ENCODE data around the gene CCDC150.
"Not testable (repeated sequence)": the region's sequence is repeated elsewhere in the genome, so short reads cannot be mapped to it uniquely, and the experiment has no call there.

Gene CCDC150

GRCh38 chr2:196718419-196719109 lies 79.0 kb downstream of the CCDC150 start:
- no peak for ATAC-seq

- no peak for ATAC-seq
These were observed 79.8 kb downstream of the CCDC150 start for GRCh38 chr2:196719110-196719872.

GRCh38 chr2:196723571-196723970 lies 84.1 kb downstream of the CCDC150 start:
- no peak for ATAC-seq

DNA sequence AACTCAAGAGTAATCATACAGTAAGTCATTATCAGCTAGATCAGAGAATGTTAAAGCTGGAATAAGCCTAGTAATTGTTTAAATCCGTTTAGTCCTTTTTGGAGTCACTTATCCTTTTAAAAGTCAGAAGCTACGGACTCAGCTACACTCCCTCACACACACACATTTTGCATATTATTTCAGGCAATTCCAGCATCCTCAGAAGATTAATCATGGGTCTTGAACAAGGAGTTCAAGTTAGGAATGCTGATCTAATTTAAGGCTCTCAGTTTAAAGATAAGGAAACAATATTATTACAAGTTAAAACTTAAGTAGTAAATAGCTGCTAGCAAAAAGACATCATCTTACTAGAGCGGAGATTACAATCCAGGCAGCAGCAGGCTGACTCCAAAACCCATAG lies 85.7 kb downstream of the CCDC150 start:
- no peak for ATAC-seq

DNA sequence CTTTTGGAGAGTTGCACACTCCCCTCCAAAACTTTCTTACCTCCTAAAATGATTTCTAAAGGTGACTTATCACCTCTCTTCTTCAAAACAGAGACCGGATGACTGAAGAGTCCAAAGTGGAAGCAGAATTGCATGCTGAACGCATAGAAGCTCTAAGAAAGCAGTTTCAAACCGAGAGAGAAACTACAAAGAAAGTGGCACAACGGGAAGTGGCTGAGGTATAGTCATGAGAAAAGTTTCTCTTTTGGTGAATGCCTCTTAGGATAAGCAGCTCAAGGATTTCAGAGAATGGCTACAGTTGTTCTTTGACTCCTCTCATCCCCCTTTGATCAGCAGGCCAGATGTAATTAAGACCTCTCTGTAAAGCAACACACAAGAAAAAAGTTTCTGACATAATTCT lies 86.4 kb downstream of the CCDC150 start:
- ATAC-seq: peak; percentile 38 to 43

- ATAC-seq: no peak
These were observed 89.9 kb downstream of the CCDC150 start for GRCh38 chr2:196729418-196729817.

- ATAC-seq: not testable (repeated sequence)
These were observed 97.1 kb downstream of the CCDC150 start for GRCh38 chr2:196736646-196737045.

GRCh38 chr2:196737046-196737445 lies 97.5 kb downstream of the CCDC150 start:
- ATAC-seq: no peak

DNA sequence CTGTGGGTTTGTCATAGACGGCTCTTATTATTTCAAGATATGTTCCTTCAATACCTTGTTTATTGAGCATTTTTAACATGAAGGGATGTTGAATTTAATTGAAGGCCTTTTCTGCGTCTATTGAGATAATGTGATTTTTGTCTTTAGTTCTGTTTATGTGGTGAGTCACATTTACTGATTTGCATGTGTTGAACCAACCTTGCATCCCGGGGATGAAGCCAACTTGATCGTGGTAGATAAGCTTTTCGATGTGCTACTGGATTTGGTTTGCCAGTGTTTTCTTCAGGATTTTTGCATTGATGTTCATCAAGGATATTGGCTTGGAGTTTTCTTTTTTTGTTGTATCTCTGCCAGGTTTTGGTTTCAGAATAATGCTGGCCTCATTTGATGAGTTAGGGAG lies 99.5 kb downstream of the CCDC150 start:
- no peak for ATAC-seq

GRCh38 chr2:196742216-196742615 lies 102.7 kb downstream of the CCDC150 start:
- ATAC-seq: no peak

GRCh38 chr2:196742685-196743084 lies 103.2 kb downstream of the CCDC150 start:
- ATAC-seq: no peak

DNA sequence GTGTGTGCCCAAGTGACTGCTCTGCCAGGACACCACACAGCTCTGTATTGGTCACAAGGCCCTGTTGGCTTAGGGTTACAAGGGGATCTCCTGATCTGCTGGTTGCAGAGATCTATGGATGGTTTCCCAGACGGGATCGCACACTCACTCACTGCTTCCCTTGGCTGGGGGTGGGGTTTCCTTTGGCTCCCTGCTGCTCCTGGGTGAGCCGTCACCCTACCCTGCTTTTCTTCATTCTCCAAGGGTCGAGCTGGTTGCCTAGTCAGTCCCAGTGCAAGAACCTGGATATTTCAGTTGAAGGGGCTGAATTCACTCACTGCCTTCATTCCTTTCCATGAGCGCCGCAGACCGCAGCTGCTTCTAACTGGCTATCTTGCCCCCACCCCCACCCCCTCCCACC lies 103.7 kb downstream of the CCDC150 start:
- no peak for ATAC-seq

GRCh38 chr2:196745711-196746110 lies 106.2 kb downstream of the CCDC150 start:
- ATAC-seq: no peak

- ATAC-seq: no peak
These were observed 107.9 kb downstream of the CCDC150 start for GRCh38 chr2:196747400-196747799.

DNA sequence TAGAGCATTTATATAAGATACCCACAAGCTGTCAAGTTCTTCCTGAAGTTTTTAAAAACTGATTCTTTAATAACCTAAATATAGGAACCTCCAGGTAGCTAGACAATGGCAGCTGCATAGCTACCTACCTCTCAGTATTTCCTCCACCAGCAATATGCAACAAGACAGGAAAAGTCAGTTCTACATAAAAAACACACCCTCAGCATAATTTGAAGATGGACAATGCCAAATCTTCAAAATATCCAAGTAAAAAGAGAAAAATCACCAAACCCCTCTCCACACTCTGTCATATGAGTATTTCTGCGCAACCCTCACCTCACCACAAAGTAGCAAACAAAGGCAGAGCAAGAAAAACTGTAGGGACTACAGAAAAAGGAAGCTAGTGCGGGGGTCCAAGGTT lies 108.6 kb downstream of the CCDC150 start:
- no peak for ATAC-seq

DNA sequence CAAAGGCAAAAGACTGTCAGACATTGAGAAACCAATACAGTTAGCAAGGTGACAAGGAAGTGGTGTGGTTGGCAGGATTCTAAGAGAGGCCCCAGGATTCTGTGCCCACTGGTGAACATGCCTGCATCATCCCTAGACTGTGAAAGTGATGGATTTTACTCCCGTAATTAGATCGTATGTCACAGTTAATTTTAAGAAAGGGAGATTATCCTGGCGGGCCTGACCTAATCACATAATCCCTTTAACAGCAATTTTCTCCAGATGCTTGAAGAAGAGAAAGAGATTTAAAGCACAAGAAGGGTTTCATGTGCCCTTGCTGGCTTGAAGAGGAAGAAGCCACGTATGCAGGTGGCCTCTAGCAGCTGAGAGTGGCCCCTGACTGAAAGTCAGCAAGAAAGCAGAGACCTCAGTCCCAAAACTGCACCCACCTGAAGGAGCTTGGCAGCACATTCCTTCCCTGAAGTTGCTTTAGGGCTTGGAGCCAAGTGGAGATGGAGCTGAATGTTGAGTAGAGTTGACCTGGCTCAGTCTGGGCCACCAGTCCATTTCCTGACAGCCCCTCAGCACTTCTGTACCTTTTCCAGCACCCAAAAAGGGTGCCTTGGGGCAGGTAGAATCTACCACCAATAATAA lies 110.9 kb downstream of the CCDC150 start:
- ATAC-seq: no peak

- ATAC-seq: peak; percentile 63 to 69
These were observed 111.6 kb downstream of the CCDC150 start for GRCh38 chr2:196750977-196751631.

DNA sequence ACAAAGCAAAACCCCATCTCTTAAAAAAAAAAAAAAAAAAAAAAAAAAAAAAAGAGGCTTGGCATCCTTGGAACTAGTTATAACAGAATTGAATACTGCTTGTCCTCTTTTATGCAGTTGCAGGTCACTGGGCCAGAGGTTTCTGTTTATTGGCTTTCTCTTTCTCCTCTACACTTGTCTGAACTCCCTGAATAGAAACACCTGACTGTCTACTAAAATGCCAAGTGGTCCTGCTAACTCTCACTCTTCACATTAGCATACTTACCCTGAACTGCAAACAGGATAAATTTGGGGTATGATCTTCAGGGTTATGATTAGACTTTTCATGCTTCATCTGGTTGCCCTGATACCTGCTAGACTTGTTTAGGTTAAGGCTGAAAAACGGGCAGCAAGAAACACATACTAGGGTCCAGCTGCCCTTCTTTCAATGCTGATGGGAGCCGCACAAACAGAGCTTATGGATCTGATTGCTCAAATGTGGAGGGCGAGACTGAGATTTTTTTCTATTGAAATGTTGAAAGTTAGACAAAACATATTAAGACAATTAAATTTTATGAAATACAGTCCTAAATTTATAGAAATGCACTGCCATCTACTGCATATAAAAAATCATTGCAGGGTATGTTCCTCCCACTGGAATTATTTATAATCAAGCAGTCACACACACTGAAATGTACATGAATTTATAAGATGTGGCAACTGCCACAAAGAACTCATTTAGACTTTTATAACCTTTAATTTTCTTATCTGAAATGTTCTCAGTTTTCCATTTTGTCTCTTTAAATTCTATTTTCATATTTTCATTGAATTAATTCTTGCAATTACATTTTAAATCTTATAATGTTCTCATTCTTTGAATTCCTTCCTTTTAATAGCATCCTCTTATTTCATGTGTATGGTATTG lies 119.2 kb downstream of the CCDC150 start:
- ATAC-seq: no peak

DNA sequence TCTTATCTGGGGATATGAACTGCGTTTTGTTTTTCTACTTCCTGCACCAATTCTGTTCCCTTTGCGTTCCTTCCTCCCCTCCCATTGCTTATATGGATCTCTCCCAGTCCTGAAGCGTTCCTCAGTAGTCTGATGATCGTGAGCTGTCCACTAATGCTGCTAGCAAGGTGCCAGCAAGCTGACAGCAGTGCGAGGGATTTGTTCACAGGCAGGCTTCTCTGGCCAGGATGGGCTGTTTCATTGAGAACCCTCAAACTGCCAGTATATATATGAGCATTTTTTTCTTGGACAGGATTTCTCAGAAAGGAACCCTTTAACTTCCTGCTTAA lies 119.8 kb downstream of the CCDC150 start:
- no peak for ATAC-seq

GRCh38 chr2:196767101-196767500 lies 127.6 kb downstream of the CCDC150 start:
- ATAC-seq: no peak

Measured in activated CD4-positive, CD25-positive, alpha-beta regulatory T cell treated with anti-CD3 and anti-CD28 coated beads, Interleukin-2, amount 50 U/mL, for 24 hours (primary cell).